HFF-Myc (cell line): Measurements from ENCODE around the gene LNPEP.

Experiments used
- DNase-seq: peaks from one replicate; pipeline ENCODE4 v3.0.0-alpha.2; 2011; ENCODE audit warnings: low read depth; ENCODE audit errors: extremely low read depth
- H3K4me3 ChIP-seq: replicated peaks from 2 replicates; pipeline ENCODE4 v1.5.1; 2011; ENCODE audit warnings: low read depth, mild to moderate bottlenecking, control low read depth, low read length
- TF ChIP-seq, protein P1 (sequence below): IDR thresholded peaks from 2 replicates; pipeline ENCODE4 v1.5.1; 2012; ENCODE audit warnings: mild to moderate bottlenecking, low read depth, low read length, control low read depth; ENCODE audit errors: missing control alignments

The LNPEP gene

DNA sequence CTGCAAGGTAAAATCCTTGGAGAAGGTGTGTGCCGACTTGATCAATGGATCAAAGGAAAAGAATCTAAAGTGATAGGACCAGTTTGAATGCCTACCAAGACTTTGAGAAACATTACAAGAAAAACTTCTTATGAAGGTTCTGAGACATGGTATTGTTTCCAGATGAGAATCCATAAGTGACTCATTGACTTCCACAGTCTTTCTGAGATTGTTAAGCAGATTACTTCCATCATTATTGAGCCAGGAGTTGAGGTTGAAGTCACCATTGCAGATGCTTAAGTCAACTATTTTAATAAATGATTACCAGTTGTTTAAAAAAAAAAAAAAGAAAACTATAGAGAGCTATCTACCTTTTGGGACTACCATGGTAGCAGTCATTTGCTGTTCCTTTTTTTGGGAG, 7.0 kb downstream of the LNPEP start:
- TF ChIP-seq, protein P1, sequence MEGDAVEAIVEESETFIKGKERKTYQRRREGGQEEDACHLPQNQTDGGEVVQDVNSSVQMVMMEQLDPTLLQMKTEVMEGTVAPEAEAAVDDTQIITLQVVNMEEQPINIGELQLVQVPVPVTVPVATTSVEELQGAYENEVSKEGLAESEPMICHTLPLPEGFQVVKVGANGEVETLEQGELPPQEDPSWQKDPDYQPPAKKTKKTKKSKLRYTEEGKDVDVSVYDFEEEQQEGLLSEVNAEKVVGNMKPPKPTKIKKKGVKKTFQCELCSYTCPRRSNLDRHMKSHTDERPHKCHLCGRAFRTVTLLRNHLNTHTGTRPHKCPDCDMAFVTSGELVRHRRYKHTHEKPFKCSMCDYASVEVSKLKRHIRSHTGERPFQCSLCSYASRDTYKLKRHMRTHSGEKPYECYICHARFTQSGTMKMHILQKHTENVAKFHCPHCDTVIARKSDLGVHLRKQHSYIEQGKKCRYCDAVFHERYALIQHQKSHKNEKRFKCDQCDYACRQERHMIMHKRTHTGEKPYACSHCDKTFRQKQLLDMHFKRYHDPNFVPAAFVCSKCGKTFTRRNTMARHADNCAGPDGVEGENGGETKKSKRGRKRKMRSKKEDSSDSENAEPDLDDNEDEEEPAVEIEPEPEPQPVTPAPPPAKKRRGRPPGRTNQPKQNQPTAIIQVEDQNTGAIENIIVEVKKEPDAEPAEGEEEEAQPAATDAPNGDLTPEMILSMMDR, result no peak
- no peak overlapping the region for H3K4me3 ChIP-seq
- DNase-seq, result peak; percentile 52

DNA sequence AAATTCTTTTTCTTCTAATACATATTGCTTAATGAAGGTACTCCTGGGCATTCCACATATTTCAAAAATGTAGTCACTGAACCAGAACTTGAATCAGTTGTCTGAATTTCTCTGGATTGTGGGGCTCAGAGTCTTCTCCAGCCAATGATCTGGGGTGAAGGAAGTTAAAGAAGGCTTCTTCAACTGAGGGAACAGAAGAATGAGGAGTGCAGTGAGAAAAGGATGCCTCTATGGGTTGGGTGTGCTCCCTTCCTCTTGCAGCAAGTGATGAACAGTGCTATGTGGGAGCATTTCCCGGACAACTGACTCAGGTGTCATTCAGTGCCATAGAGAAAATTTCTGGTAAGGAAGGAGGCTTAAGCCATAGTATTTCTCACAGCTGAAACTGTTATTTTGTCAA, 7.9 kb downstream of the LNPEP start:
- no peak for DNase-seq
- TF ChIP-seq, protein P1, result no peak
- no peak overlapping the region for H3K4me3 ChIP-seq

DNA sequence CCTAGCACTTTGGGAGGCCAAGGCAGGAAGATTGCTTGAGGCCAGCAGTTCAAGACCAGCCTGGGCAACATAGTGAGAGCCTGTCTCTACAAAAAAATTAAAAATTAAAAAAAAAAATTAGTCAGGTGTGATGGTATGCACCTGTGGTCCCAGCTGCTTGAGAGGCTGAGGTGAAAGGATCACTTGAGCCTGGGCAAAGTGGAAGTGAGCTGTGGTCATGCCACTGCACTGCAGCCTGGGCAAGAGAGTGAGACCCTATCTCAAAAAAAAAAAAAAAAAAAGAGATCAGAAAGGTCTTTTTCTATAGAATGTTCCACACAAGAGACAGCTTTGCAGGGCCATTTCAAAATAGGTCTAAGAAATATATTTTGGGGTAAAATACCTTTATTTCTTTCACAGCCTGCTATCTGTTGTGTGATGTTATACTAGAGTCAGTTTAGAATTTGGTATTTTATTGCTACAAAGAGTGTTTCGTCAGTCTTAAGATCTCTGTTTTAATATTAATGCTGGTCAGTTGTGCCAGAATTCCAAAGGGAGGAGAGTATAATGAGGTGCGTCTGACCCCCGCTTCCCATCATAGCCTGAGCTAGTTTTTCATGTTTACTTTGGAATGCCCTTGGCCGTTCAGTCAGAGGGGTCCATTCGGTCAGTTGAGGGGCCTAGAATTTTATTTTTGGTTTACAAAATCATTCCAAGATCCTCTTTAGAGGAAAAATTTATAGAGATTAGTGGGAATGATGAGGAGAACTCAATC, 9.4 kb downstream of the LNPEP start:
- DNase-seq, result no peak
- H3K4me3 ChIP-seq, result no peak overlapping the region
- TF ChIP-seq, protein P1, result no peak

DNA sequence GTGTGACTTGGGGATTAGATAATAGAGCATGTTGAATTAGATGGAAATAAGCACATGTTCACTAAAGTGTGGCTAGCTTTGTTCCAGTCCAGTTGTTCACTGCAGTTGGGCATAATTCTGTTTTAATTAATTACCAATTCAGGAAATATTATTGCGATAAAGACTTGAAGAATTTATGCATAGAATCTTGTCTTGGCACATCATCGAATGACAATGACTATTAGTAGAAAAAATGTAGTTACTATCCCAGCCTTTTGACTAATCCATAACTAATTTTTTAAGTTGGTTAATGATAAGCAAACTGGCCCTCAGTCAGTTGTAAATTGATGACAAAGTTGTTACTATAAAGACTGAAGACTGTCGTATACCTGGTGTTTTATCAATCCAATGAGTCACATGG, 10.5 kb downstream of the LNPEP start:
- DNase-seq, result no peak
- no peak overlapping the region for H3K4me3 ChIP-seq
- TF ChIP-seq, protein P1, result no peak

DNA sequence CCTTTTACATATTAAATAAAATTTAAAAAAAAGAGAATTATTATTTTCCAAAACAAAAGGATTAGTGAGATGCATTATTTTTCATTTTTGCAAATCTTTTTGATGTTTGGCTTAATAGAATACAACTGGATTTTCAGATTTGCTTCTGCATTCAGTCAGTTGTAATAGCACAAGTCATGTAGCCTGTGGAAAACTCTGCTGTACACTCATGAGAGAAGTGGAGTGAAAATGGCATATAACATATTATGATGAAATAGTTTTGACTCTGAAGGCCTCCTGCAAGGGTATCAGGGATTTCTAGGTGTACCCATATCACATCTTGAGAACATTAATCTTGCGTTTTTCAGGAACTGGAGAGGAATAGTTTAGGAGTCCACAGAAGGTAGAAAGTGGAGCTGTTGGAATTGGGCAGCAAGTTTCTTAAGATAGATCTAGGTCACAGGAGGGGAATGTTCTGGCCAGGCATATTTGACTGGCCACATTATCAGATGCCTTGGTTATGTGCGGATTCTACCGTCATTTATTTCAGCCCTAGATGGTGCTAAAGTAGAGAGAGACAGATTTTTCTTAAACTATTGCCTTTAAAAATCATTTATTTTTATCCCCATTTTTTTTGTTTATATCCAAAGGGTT, 16.4 kb downstream of the LNPEP start:
- no peak for DNase-seq
- H3K4me3 ChIP-seq, result no peak overlapping the region

DNA sequence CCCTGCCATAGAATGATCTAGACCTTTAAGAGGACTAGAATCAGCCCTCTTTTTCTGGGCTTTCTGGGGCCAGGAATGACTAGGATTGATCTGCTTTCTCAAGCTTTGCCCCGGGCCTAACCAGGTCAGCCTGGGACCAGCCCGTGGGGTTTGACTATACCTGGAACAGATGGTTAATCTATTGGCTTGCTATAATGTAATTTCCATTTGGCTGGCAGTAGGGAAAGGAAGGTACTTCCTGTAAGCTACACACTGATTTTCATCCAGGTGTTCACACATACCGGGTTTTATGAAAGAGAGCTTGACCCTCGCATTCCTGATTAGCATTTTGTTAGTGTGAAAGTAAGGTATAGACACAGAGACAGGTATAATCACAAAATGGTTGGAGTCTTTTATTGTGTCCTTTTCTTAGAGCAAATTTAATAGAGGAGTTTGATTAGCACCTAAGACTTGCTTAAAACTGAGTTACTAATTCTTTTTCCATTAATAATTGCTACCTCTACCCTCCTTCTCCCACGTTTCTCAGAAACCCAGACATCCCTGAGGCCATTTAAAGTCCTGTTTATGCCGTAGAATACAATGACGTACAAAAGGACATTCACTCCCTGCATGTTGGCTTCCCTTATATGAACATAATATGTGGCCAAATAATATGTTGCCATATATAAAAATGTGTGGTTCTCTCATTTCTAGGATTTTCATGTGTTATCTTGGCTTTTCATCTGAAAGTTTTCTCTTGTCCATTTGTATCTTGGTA, 17.3 kb downstream of the LNPEP start:
- TF ChIP-seq, protein P1, result no peak
- H3K4me3 ChIP-seq, result no peak overlapping the region
- DNase-seq, result no peak

More for the DNA sequence above, 16.4 kb downstream of the LNPEP start:
- TF ChIP-seq, protein P1, result no peak
